SK-N-SH treated with all-trans-retinoic acid at 6 μM for 48 hours (cell line): Measurements from ENCODE around the gene FLOT1.

Experiments
- ATAC-seq: fragments of 200-7000 bp; cut with Tn5 transposase; 3 replicates; pipeline ENCODE4 v1.9.1; 2020; ENCODE audit warnings: mild to moderate bottlenecking, moderate library complexity
- ARNTL ChIP-seq: fragments of 450-650 bp; formaldehyde crosslinking; IDR thresholded peaks from 2 replicates; pipeline ENCODE4 v1.5.0; 2020; ENCODE audit warnings: low read depth, mild to moderate bottlenecking, moderate library complexity, borderline replicate concordance
- BACH2 ChIP-seq: fragments of 250-450 bp; sonication (Bioruptor Pico); IDR thresholded peaks from 2 replicates; pipeline ENCODE4 v1.9.0; 2021; ENCODE audit warnings: mild to moderate bottlenecking, borderline replicate concordance
- GLIS3 ChIP-seq: fragments of 250-450 bp; sonication (Bioruptor Pico); IDR thresholded peaks from 2 replicates; pipeline ENCODE4 v1.5.0; 2020; ENCODE audit warnings: mild to moderate bottlenecking, moderate library complexity
- ISL1 ChIP-seq: fragments of 250-450 bp; sonication (Bioruptor Pico); IDR thresholded peaks from 2 replicates; pipeline ENCODE4 v2.1.2; 2022; ENCODE audit warnings: mild to moderate bottlenecking, moderate library complexity
- PATZ1 ChIP-seq: fragments of 250-450 bp; sonication (Bioruptor Pico); IDR thresholded peaks from 2 replicates; pipeline ENCODE4 v1.8.0; 2020; ENCODE audit warnings: mild to moderate bottlenecking, moderate library complexity, borderline replicate concordance
- PPARA ChIP-seq: fragments of 250-450 bp; sonication (Bioruptor Pico); IDR thresholded peaks from 2 replicates; pipeline ENCODE4 v1.5.0; 2020; ENCODE audit warnings: mild to moderate bottlenecking, borderline replicate concordance
- RARB ChIP-seq: fragments of 250-450 bp; sonication (Bioruptor Pico); IDR thresholded peaks from 2 replicates; pipeline ENCODE4 v1.8.0; 2021; ENCODE audit warnings: mild to moderate bottlenecking, moderate library complexity
- SNAI2 ChIP-seq: fragments of 250-450 bp; sonication (Bioruptor Pico); IDR thresholded peaks from 2 replicates; pipeline ENCODE4 v1.5.0; 2020; ENCODE audit warnings: mild to moderate bottlenecking, moderate library complexity
- TCF4 ChIP-seq: fragments of 250-450 bp; sonication (Bioruptor Pico); IDR thresholded peaks from 2 replicates; pipeline ENCODE4 v1.8.0; 2021; ENCODE audit warnings: mild to moderate bottlenecking, moderate library complexity, borderline replicate concordance
- TSHZ2 ChIP-seq: fragments of 250-450 bp; sonication (Bioruptor Pico); IDR thresholded peaks from 2 replicates; pipeline ENCODE4 v1.5.0; 2020; ENCODE audit warnings: mild to moderate bottlenecking, moderate library complexity
- ZFP3 ChIP-seq: fragments of 250-450 bp; sonication (Bioruptor Pico); IDR thresholded peaks from 2 replicates; pipeline ENCODE4 v1.5.0; 2020; ENCODE audit warnings: mild to moderate bottlenecking, moderate library complexity
- ZNF565 ChIP-seq: fragments of 450-650 bp; formaldehyde crosslinking; conservative IDR thresholded peaks from 2 replicates; pipeline ENCODE4 v1.5.0; 2020; ENCODE audit warnings: low read depth, mild to moderate bottlenecking, moderate library complexity
- ZNF70 ChIP-seq: fragments of 450-650 bp; formaldehyde crosslinking; IDR thresholded peaks from 2 replicates; pipeline ENCODE4 v1.5.0; 2020; ENCODE audit warnings: mild to moderate bottlenecking, moderate library complexity
- ZNF8 ChIP-seq: fragments of 450-650 bp; formaldehyde crosslinking; IDR thresholded peaks from 2 replicates; pipeline ENCODE4 v1.5.0; 2020; ENCODE audit warnings: mild to moderate bottlenecking, moderate library complexity
- TF ChIP-seq, protein P1 (sequence below): fragments of 250-450 bp; sonication (Bioruptor Pico); IDR thresholded peaks from 2 replicates; pipeline ENCODE4 v1.5.1; 2021; ENCODE audit warnings: mild to moderate bottlenecking, moderate library complexity
- TF ChIP-seq, protein P2 (sequence below): fragments of 250-450 bp; sonication (Bioruptor Pico); IDR thresholded peaks from 2 replicates; pipeline ENCODE4 v1.8.0; 2021; ENCODE audit warnings: low read depth, mild to moderate bottlenecking, moderate library complexity, borderline replicate concordance

The FLOT1 gene

GRCh38 chr6:30687659-30688431 lies 54.6 kb downstream of the FLOT1 start (continued):
- TF ChIP-seq, protein P1, sequence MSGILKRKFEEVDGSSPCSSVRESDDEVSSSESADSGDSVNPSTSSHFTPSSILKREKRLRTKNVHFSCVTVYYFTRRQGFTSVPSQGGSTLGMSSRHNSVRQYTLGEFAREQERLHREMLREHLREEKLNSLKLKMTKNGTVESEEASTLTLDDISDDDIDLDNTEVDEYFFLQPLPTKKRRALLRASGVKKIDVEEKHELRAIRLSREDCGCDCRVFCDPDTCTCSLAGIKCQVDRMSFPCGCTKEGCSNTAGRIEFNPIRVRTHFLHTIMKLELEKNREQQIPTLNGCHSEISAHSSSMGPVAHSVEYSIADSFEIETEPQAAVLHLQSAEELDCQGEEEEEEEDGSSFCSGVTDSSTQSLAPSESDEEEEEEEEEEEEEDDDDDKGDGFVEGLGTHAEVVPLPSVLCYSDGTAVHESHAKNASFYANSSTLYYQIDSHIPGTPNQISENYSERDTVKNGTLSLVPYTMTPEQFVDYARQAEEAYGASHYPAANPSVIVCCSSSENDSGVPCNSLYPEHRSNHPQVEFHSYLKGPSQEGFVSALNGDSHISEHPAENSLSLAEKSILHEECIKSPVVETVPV (CRISPR knock-in tag), result no peak
- TF ChIP-seq, protein P2, sequence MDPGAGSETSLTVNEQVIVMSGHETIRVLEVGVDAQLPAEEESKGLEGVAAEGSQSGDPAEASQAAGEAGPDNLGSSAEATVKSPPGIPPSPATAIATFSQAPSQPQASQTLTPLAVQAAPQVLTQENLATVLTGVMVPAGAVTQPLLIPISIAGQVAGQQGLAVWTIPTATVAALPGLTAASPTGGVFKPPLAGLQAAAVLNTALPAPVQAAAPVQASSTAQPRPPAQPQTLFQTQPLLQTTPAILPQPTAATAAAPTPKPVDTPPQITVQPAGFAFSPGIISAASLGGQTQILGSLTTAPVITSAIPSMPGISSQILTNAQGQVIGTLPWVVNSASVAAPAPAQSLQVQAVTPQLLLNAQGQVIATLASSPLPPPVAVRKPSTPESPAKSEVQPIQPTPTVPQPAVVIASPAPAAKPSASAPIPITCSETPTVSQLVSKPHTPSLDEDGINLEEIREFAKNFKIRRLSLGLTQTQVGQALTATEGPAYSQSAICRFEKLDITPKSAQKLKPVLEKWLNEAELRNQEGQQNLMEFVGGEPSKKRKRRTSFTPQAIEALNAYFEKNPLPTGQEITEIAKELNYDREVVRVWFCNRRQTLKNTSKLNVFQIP (CRISPR knock-in tag), result no peak
- TF ChIP-seq BACH2 (CRISPR knock-in tag) (no peak), ISL1 (no peak), RARB (CRISPR knock-in tag) (no peak)

DNA sequence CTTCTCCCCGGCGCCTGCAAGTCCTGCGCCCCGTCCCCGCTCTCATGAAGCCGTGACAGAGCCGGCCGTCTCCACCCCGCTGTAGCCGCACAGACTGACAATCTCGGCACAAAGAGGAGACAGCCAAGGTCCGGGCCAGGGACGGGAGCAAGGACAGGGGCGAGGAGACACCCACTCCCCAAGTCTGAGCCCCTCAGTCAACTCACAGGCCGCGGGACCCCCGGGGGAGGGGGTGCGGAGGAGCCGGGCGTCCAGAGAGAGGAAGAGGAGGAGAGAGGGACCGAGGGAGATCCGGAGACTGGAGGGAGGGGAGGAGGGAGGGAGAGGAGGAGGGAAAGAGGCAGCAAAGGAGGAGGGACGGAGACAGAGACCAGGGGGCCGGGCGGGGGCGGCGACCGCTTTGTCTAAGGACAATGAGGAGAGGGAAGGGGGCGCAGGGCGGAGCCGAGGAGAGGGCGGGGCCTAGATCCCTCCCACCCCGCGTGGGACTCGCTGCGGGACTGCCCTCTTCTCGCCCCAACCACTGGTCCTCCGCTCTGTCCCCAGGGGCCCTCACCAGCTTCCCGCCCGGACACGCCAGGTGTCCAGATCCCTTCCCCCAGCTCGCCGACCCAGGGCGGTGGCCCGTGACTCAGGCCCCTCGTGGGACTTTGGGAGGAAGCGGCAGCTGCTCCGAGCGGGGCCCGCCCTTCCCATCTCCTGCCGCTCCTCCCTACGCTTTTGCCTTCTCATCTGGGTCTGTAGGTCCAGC lies 55.4 kb downstream of the FLOT1 start:
- TF ChIP-seq ZNF8 (CRISPR knock-in tag) (no peak), SNAI2 (CRISPR knock-in tag) (no peak), TSHZ2 (no peak), BACH2 (CRISPR knock-in tag) (no peak), ZNF70 (CRISPR knock-in tag) (no peak), PATZ1 (CRISPR knock-in tag) (no peak), PPARA (no peak), ARNTL (CRISPR knock-in tag) (no peak), TCF4 (no peak), ZFP3 (CRISPR knock-in tag) (no peak), RARB (CRISPR knock-in tag) (no peak), ZNF565 (CRISPR knock-in tag) (no peak), GLIS3 (CRISPR knock-in tag) (no peak)
- TF ChIP-seq, protein P2 (CRISPR knock-in tag), result no peak
- TF ChIP-seq, protein P1 (CRISPR knock-in tag), result no peak
- TF ChIP-seq, all 23 proteins: peak for 0
- ATAC-seq, result peak; percentile 64
